HG03025 (cell line): ENCODE measurements around the gene CRYBA1.
"Not testable (repeated sequence)": the region's sequence is repeated elsewhere in the genome, so short reads cannot be mapped to it uniquely, and the experiment has no call there.

Experiments used
- ATAC-seq: cut with Tn5 transposase; IDR thresholded peaks from one replicate; pipeline ENCODE4 v1.9.1; 2021; ENCODE audit warnings: mild to moderate bottlenecking, moderate library complexity; ENCODE audit not compliant: unreplicated experiment, low FRiP score

CRYBA1 gene

GRCh38 chr17:29237476-29238132, 9.1 kb upstream of the CRYBA1 start:
- ATAC-seq: no peak

DNA sequence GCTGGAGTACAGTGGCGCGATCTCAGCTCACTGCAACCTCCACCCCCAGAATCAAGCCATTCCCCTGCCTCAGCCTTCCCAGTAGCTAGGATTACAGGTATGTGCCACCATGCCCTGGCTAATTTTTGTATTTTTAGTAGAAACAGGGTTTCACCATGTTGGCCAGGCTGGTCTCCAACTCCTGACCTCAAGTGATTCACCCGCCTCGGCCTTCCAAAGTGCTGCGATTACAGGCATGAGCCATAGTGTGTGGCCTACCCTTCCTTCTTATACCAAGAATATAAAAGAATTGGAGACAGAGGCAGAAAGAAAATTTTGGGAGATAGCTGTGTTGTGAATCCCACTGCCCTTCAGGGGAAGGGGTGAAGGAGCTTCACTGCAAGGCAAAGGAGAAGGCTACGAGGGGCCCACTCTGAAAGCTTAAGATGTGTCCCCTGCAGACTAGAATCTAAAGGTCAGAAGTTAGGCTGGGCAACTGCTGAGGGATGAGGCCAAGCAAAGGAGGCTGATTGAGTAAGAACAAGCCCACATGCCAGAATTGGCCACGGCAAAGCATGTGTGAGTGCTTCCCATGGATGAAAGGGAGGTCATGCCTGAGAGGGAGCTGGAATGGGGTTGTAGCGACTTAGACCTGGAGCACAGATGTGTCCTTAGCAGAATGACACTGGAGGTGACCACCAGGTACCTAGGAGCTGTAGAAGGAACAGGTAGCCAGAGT, 8.4 kb upstream of the CRYBA1 start:
- no peak for ATAC-seq

GRCh38 chr17:29240477-29240876, 6.2 kb upstream of the CRYBA1 start:
- ATAC-seq: no peak

GRCh38 chr17:29240968-29241963, 5.4 kb upstream of the CRYBA1 start:
- no peak for ATAC-seq

DNA sequence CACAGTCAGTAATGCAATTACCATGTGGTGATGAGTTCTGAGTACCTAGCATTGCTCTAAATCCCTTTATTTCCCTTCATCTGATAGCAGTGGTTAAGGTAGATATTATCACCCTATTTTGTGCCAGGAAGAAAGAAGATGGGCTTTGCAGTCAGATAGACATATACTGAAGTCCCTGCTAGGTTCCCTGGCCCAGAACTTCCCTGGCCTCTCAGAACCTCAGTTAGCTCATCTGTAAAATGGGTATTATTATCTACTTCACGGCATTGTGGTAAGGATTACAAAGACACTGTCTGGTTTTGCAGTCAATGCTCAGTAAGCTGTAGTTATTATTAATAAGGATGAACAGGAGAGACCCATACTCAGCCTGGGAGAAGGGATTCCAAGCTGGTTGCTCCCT, 4.6 kb upstream of the CRYBA1 start:
- ATAC-seq: no peak

- no peak for ATAC-seq
These were observed 3.9 kb upstream of the CRYBA1 start for GRCh38 chr17:29242790-29243189.

DNA sequence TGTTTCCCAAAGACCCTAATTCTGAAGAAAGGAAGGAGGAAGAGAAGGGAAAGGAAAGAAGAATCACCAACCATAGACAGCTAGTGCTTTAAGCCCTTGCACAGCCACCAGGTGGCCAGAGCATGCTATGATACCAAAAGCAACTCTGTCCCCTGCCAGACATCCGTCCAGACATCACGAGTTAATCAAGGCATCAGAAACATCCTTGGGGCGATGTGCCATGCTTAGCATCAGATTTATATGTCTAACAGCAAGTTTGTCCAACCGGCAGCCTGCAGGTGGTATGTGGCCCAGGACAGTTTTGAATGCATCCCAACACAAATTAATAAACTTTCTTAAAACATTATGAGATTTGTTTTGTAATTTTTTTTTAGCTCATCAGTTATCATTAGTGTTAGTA, 2.9 kb upstream of the CRYBA1 start:
- no peak for ATAC-seq

DNA sequence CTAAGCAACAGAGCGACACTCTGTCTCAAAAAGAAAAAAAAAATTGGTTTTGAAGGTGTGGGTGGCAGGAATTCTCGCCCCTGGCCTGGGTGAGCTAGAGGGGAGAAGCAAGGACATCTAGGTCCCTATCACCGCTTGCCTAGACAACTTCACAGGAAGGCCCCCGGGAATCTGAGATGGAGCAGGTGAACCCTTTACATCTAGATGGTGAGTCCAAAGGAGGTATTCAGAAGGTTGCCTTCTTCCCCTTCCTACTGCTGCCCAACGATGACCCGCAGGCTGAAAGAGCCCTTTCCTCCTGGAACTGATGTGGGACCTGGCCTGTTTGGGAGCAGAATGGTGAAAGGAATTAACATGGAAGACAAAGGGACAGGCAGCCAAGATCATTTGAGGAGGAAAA, 1.3 kb upstream of the CRYBA1 start:
- ATAC-seq: no peak

GRCh38 chr17:29247219-29247618, 560 bp downstream of the CRYBA1 start:
- ATAC-seq: no peak

DNA sequence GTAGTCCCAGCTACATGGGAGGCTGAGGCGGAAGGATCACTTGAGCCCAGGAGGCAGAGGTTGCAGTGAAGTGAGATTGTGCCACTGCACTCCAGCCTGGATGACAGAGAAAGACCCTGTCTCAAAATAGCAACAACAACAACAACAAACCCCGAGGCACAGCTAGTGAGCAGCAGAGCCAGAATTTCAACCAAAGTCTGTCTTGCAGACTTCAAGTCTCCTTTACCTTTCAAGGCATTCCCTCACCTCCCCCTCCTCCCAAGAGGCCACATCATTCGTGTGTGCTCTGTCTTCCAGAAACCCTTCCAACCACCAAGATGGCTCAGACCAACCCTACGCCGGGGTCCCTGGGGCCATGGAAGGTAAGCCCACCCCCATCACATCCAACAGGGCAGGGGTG, 2.2 kb downstream of the CRYBA1 start:
- no peak for ATAC-seq

GRCh38 chr17:29250666-29251065, 4.0 kb downstream of the CRYBA1 start:
- ATAC-seq: no peak

DNA sequence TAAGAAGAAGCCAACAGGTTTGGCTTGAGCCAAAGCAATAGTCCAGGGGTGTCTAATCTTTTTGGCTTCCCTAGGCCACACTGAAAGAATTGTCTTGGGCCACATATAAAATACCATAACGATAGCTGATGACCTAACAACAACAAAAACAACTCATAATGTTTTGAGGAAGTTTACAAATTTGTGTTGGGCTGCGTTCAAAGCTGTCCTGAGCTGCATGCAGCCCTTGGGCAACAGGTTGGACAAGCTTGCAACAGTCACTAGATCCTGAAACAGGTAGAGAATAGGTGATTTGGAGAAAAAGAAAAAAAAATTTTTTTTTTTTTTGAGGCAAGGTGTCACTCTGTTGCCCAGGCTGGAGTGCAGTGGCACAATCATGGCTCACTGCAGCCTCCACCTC, 4.5 kb downstream of the CRYBA1 start:
- no peak for ATAC-seq

GRCh38 chr17:29252101-29252791, 5.6 kb downstream of the CRYBA1 start:
- ATAC-seq: no peak

DNA sequence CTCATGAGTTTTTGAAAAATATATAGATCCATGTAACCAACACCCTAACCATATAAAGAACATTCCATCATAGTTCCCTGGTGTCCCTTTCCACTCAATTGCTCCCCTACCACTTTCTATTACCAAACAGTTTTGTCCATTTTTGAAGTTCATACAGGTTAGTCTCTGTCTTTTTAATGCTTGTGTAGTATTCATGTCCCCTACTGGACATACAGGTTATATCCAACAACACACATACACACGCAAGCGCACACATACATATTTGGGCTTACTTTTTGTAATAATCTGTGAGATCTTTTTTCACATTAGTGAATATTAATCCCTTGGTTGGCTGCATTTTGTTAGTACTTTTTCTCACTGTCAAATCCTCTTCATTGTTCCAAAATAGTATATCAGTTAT, 6.4 kb downstream of the CRYBA1 start:
- no peak for ATAC-seq

DNA sequence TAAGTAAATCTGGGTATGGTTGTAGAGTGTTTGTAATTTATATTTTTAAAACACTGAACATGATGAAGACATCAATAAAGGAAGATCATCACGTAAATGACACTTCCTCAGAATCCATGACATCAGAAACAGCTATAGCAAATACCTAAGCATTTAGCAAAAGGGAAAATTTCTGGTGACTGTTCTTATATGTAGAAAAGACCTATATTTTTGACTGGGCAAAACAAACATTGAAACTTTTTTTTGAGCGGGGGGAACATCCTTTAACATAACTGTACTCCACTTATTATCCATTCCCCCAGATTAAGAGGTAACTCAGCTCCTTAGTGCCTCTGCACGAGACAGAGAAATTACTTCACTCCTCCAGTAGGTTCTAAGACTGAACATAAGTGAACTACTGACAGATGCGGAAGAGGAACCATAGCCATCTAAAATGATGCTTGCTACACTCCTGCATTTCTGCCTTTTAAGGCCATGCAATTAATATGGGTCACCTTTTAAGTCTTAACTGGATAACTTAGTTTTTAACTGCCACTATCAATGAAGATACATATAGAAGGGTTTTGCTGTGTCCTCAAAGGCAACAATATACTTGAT, 9.4 kb downstream of the CRYBA1 start:
- ATAC-seq: no peak

GRCh38 chr17:29256735-29257466, 10.2 kb downstream of the CRYBA1 start:
- no peak for ATAC-seq

- no peak for ATAC-seq
These were observed 11.1 kb downstream of the CRYBA1 start for GRCh38 chr17:29257756-29258155.

GRCh38 chr17:29263916-29264315, 17.3 kb downstream of the CRYBA1 start:
- ATAC-seq: no peak

GRCh38 chr17:29271980-29272379, 25.3 kb downstream of the CRYBA1 start:
- ATAC-seq: not testable (repeated sequence)
